GM12878 (cell line): Measurements from ENCODE around the gene COMMD1. TPM values are rescaled to one million over a fixed set of nuclear protein-coding genes. Genes with fewer than 3 reads are reported as not detected.

Experiments
- ATAC-seq: fragments of 200-7000 bp; cut with Tn5 transposase; 3 replicates; pipeline ENCODE4 v1.9.1; 2020; ENCODE audit warnings: mild to moderate bottlenecking, moderate library complexity
- BruUV-seq: library from RNA; stranded (reverse); fragments of 400-500 nt; replicated peaks from 2 replicates; lab custom pipeline; 2021; lab: Mats Ljungman, UMichigan
- CTCF ChIA-PET: fragments of 300-600 bp; sonication (Branson Sonifier 250); formaldehyde crosslinking; extraction: SDS; loops from one replicate; lab custom pipeline; 2021; ENCODE audit warnings: inconsistent platforms; lab: Yijun Ruan, JAX
- POLR2A ChIA-PET: fragments of 350-600 bp; formaldehyde crosslinking; extraction: SDS; loops from one replicate; lab custom pipeline; 2021; ENCODE audit warnings: inconsistent platforms; lab: Charles Lee
- RAD21 ChIA-PET: fragments of 300-600 bp; sonication (Branson Sonifier 250); formaldehyde crosslinking; loops from one replicate; lab custom pipeline; 2023; ENCODE audit warnings: antibody characterized with exemption; ENCODE audit not compliant: unreplicated experiment; lab: Charles Lee
- SMC1A ChIA-PET: fragments of 300-600 bp; sonication (Branson Sonifier 250); formaldehyde crosslinking; loops from one replicate; lab custom pipeline; 2023; ENCODE audit not compliant: unreplicated experiment, uncharacterized antibody; lab: Charles Lee
- DNase-seq: peaks from one replicate; pipeline ENCODE4 v3.0.0-alpha.2; 2011; ENCODE audit warnings: low read depth, low spot score
- FAIRE-seq: peaks from 3 replicates; lab custom pipeline; 2011; peaks lifted over from hg19 to GRCh38; lab: Jason Lieb, UNC
- H2AFZ ChIP-seq: 2 replicates; pipeline ENCODE4 v1.6.0; 2011; ENCODE audit warnings: low read depth, low read length, control low read depth; ENCODE audit not compliant: control insufficient read depth
- H3K27ac ChIP-seq: 2 replicates; pipeline ENCODE4 v1.5.1; 2011; ENCODE audit warnings: control low read depth; ENCODE audit not compliant: control insufficient read depth, insufficient read depth
- H3K27me3 ChIP-seq, 2 experiments: replicated peaks in 1 of 2; 2 replicates each; pipeline versions ENCODE4 v1.6.0 to v1.6.1; 2011; ENCODE audit warnings: low read length in 1 of 2; ENCODE audit not compliant: control insufficient read depth in 2 of 2, insufficient read depth in 2 of 2
- H3K36me3 ChIP-seq, 2 experiments: 2 replicates each; pipeline ENCODE4 v1.5.1; 2011; ENCODE audit warnings: low read length in 1 of 2; ENCODE audit not compliant: control insufficient read depth in 2 of 2, insufficient read depth in 2 of 2
- H3K4me1 ChIP-seq: 2 replicates; pipeline ENCODE4 v1.6.1; 2011; ENCODE audit warnings: mild to moderate bottlenecking, low read length, moderate library complexity, mixed read lengths; ENCODE audit not compliant: control insufficient read depth, insufficient read depth
- H3K4me2 ChIP-seq: 2 replicates; pipeline ENCODE4 v1.6.0; 2011; ENCODE audit warnings: control low read depth; ENCODE audit not compliant: control insufficient read depth, insufficient read depth
- H3K4me3 ChIP-seq: fragments of 200-600 bp; sonication (generic); 2 replicates; pipeline ENCODE4 v1.5.1; 2016
- H3K79me2 ChIP-seq: 2 replicates; pipeline ENCODE4 v1.6.0; 2011; ENCODE audit warnings: low read length; ENCODE audit not compliant: control insufficient read depth, insufficient read depth
- H3K9ac ChIP-seq: 2 replicates; pipeline ENCODE4 v1.8.0; 2011; ENCODE audit warnings: low read length, control low read depth, mixed read lengths; ENCODE audit not compliant: control insufficient read depth, insufficient read depth
- H3K9me3 ChIP-seq: replicated peaks from 3 replicates; pipeline ENCODE4 v1.5.1; 2011; ENCODE audit warnings: mild to moderate bottlenecking, low read length; ENCODE audit not compliant: control insufficient read depth, insufficient read depth
- H4K20me1 ChIP-seq: 2 replicates; pipeline ENCODE4 v1.6.0; 2011; ENCODE audit not compliant: control insufficient read depth, insufficient read depth
- ASH2L ChIP-seq: fragments of 300-600, 200-600 bp; sonication (generic); IDR thresholded peaks from 2 replicates; pipeline ENCODE4 v1.6.1; 2017; ENCODE audit warnings: low read depth, mild to moderate bottlenecking, borderline replicate concordance
- IKZF2 ChIP-seq, 2 experiments: fragments of 450-650 bp; IDR thresholded peaks; 2 replicates each; pipeline ENCODE4 v1.6.1; 2017; ENCODE audit warnings: mild to moderate bottlenecking in 2 of 2, moderate library complexity in 2 of 2
- IRF4 ChIP-seq: IDR thresholded peaks from 2 replicates; pipeline ENCODE4 v1.6.1; 2011; ENCODE audit warnings: low read depth, low read length
- MTA2 ChIP-seq: fragments of 450-650 bp; IDR thresholded peaks from 2 replicates; pipeline ENCODE4 v1.6.1; 2016; ENCODE audit warnings: low read depth, mild to moderate bottlenecking, moderate library complexity
- MXI1 ChIP-seq: fragments of 150-350 bp; IDR thresholded peaks from 2 replicates; pipeline ENCODE4 v1.6.1; 2011; ENCODE audit warnings: low read depth, mild to moderate bottlenecking, inconsistent platforms, low read length, improper control_type of control experiment
- NBN ChIP-seq: fragments of 450-650 bp; IDR thresholded peaks from 2 replicates; pipeline ENCODE4 v1.6.1; 2016
- POLR2A ChIP-seq: IDR thresholded peaks from 2 replicates; pipeline ENCODE4 v1.6.1; 2011; ENCODE audit warnings: low read depth, mild to moderate bottlenecking, low read length
- POLR2AphosphoS5 ChIP-seq: IDR thresholded peaks from 2 replicates; pipeline ENCODE4 v1.6.1; 2011; ENCODE audit warnings: mild to moderate bottlenecking, low read length, inconsistent platforms
- RAD21 ChIP-seq: IDR thresholded peaks from 2 replicates; pipeline ENCODE4 v1.6.1; 2011; ENCODE audit warnings: mild to moderate bottlenecking, low read depth, low read length, moderate library complexity; ENCODE audit not compliant: insufficient read depth
- RB1 ChIP-seq: fragments of 450-650 bp; formaldehyde crosslinking; IDR thresholded peaks from 2 replicates; pipeline ENCODE4 v1.6.1; 2017; ENCODE audit warnings: mild to moderate bottlenecking, borderline replicate concordance
- RCOR1 ChIP-seq: conservative IDR thresholded peaks from 2 replicates; pipeline ENCODE4 v1.6.1; 2012; ENCODE audit warnings: low read depth, low read length, improper control_type of control experiment
- SRF ChIP-seq, 2 experiments: IDR thresholded peaks; 2 replicates each; pipeline ENCODE4 v1.6.1; 2011; ENCODE audit warnings: low read depth in 2 of 2, low read length in 2 of 2, mild to moderate bottlenecking in 1 of 2, moderate library complexity in 1 of 2
- ZNF384 ChIP-seq: IDR thresholded peaks from 2 replicates; pipeline ENCODE4 v1.6.1; 2012; ENCODE audit warnings: low read depth, mild to moderate bottlenecking, low read length, improper control_type of control experiment, borderline replicate concordance
- in situ Hi-C: fragments of 300-500 bp; cut with MboI; formaldehyde crosslinking; loops from 9 replicates; pipeline ENCODE4 v1.14.3; 2018; ENCODE audit warnings: mixed read lengths
- intact Hi-C: fragments of 100-400 bp; cut with micrococcal nuclease; formaldehyde crosslinking; loops from one replicate; pipeline ENCODE4 v1.14.2; 2022; ENCODE audit not compliant: unreplicated experiment
- polyA plus RNA-seq, 11 experiments: library from polyadenylated mRNA; depleted of rRNA in 4 of 11; unstranded in 6 of 11; stranded (reverse) in 5 of 11; fragments of >200 nt; fragmentation: Nextera tagmentation in 4 of 11; fragmentation: Illumina TruSeq in 1 of 11; extraction: Ambion mirVana in 4 of 11; extraction: Trizol in 1 of 11; gene quantifications; 1 replicate in 1 of 11; 2 replicates in 10 of 11; pipeline versions ENCODE4 v1.2.1 to v1.2.3, GENCODE V29; 2011 to 2016; ENCODE audit warnings: inconsistent platforms in 2 of 11, missing spikeins in 2 of 11, low read depth in 1 of 11
- total RNA-seq, 4 experiments: library from RNA; depleted of rRNA in 3 of 4; stranded (reverse); fragments of >200 nt in 3 of 4; fragmentation: Illumina TruSeq in 1 of 4; extraction: Trizol in 1 of 4; gene quantifications; 2 replicates each; pipeline versions ENCODE4 v1.2.1 to v1.2.3, GENCODE V29; 2013 to 2021
- TF ChIP-seq, protein P1 (sequence below): IDR thresholded peaks from 2 replicates; pipeline ENCODE4 v1.6.1; 2011; ENCODE audit warnings: low read depth, mild to moderate bottlenecking, low read length, moderate library complexity, borderline replicate concordance; ENCODE audit errors: extremely low read depth
- TF ChIP-seq, protein P2 (sequence below): fragments of 450-650 bp; IDR thresholded peaks from 2 replicates; pipeline ENCODE4 v1.6.1; 2014; ENCODE audit warnings: mild to moderate bottlenecking
- TF ChIP-seq, protein P3 (sequence below): IDR thresholded peaks from 2 replicates; pipeline ENCODE4 v1.6.1; 2012; ENCODE audit warnings: improper control_type of control experiment, low read depth, low read length; ENCODE audit not compliant: insufficient replicate concordance

The COMMD1 gene
- total and polyA plus RNA-seq, 10 of the 15 experiments (the other 5 are each of a cell fraction or from before 2014, with no cell fraction given) = 39.7 to 210 (median 53.7) TPM

DNA sequence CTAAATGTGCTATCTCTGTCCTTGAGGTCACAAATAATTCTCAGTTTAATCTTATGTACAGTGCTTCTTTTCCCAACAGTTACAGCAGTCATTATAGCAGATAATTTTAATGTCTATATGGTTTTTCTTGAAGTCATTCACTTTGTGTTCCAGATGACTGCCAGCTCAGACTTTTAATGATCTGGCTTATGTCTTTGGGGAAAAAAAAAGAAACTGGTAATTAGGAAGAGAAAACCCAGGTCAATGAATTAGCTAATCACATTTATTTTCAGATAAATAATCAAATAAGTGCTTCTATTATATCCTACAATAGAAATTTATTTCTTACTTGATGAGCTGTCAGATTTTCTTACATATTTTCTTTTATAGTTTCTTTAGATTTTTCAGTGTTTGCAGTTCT, 96.0 kb downstream of the COMMD1 start:
- CTCF ChIA-PET = interaction anchor here (0.9 to 3.6 kb wide), 7 partner anchors 38 to 412 kb away, joined by 3 to 21 read pairs (median 4); no protein-coding TSS in a partner anchor
- peaks cover 3% of the 10 kb centered on the region for H3K79me2 ChIP-seq
- DNase-seq = no peak
- no peak for ATAC-seq
- no peak for FAIRE-seq
- H3K4me1 ChIP-seq = 0 out of 2 replicates have a peak, but pooled peaks cover 2% of the 10 kb centered on the region
- H4K20me1 ChIP-seq = no peaks in the 10 kb centered on the region
- TF ChIP-seq SRF (IDR thresholded peaks at IDR 0.05; ENCODE audit: low read depth in 2 of 2, low read length in 2 of 2) = no peak
- TF ChIP-seq, protein P1, sequence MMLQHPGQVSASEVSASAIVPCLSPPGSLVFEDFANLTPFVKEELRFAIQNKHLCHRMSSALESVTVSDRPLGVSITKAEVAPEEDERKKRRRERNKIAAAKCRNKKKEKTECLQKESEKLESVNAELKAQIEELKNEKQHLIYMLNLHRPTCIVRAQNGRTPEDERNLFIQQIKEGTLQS = no peak
- TF ChIP-seq IKZF2 (IDR thresholded peaks at IDR 0.05) = no peak
- no peak for TF ChIP-seq MTA2
- TF ChIP-seq ASH2L = no peak
- TF ChIP-seq, protein P2, sequence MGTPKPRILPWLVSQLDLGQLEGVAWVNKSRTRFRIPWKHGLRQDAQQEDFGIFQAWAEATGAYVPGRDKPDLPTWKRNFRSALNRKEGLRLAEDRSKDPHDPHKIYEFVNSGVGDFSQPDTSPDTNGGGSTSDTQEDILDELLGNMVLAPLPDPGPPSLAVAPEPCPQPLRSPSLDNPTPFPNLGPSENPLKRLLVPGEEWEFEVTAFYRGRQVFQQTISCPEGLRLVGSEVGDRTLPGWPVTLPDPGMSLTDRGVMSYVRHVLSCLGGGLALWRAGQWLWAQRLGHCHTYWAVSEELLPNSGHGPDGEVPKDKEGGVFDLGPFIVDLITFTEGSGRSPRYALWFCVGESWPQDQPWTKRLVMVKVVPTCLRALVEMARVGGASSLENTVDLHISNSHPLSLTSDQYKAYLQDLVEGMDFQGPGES = no peak
- TF ChIP-seq POLR2AphosphoS5 = no peak
- TF ChIP-seq POLR2A = no peak
- no peak for TF ChIP-seq IRF4
- TF ChIP-seq MXI1 = no peak
- no peak for TF ChIP-seq NBN
- TF ChIP-seq RB1 = no peak
- TF ChIP-seq RAD21 = no peak
- no peak for TF ChIP-seq ZNF384
- TF ChIP-seq, protein P3, sequence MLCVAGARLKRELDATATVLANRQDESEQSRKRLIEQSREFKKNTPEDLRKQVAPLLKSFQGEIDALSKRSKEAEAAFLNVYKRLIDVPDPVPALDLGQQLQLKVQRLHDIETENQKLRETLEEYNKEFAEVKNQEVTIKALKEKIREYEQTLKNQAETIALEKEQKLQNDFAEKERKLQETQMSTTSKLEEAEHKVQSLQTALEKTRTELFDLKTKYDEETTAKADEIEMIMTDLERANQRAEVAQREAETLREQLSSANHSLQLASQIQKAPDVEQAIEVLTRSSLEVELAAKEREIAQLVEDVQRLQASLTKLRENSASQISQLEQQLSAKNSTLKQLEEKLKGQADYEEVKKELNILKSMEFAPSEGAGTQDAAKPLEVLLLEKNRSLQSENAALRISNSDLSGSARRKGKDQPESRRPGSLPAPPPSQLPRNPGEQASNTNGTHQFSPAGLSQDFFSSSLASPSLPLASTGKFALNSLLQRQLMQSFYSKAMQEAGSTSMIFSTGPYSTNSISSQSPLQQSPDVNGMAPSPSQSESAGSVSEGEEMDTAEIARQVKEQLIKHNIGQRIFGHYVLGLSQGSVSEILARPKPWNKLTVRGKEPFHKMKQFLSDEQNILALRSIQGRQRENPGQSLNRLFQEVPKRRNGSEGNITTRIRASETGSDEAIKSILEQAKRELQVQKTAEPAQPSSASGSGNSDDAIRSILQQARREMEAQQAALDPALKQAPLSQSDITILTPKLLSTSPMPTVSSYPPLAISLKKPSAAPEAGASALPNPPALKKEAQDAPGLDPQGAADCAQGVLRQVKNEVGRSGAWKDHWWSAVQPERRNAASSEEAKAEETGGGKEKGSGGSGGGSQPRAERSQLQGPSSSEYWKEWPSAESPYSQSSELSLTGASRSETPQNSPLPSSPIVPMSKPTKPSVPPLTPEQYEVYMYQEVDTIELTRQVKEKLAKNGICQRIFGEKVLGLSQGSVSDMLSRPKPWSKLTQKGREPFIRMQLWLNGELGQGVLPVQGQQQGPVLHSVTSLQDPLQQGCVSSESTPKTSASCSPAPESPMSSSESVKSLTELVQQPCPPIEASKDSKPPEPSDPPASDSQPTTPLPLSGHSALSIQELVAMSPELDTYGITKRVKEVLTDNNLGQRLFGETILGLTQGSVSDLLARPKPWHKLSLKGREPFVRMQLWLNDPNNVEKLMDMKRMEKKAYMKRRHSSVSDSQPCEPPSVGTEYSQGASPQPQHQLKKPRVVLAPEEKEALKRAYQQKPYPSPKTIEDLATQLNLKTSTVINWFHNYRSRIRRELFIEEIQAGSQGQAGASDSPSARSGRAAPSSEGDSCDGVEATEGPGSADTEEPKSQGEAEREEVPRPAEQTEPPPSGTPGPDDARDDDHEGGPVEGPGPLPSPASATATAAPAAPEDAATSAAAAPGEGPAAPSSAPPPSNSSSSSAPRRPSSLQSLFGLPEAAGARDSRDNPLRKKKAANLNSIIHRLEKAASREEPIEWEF = no peak
- no peak for TF ChIP-seq RCOR1
- TF ChIP-seq, all 136 proteins: peak for 0
- Histone ChIP-seq H3K27ac (no peak overlapping the region), H3K4me3 (no peak overlapping the region), H3K36me3 (peaks cover 0 to 4% of the 10 kb centered on the region in 2 experiments; a peak in 1 of 4 replicates), H3K27me3 (no peaks in the 10 kb centered on the region), H3K9ac (no peak overlapping the region), H2AFZ (no peak overlapping the region), H3K9me3 (no peaks in the 10 kb centered on the region), H3K4me2 (no peak overlapping the region)
- POLR2A ChIA-PET = interaction anchor here (0.6 to 0.9 kb wide), 2 partner anchors 77 to 106 kb away, joined by 3 to 5 read pairs; no protein-coding TSS in a partner anchor
- BruUV-seq = no TSS peak
- RAD21 ChIA-PET = interaction anchor here (1.2 to 2.1 kb wide), 6 partner anchors 8 to 411 kb away, joined by 4 to 10 read pairs (median 6); no protein-coding TSS in a partner anchor
- SMC1A ChIA-PET = interaction anchor here (0.9 to 5.3 kb wide), 14 partner anchors 8 to 410 kb away, joined by 3 to 38 read pairs (median 4); no protein-coding TSS in a partner anchor
- in situ Hi-C loops = no loop called here
- intact Hi-C loops = no loop called here
